OCI-LY3 (cell line): Measurements from ENCODE around the gene CLDND1.
A peak's percentile ranks its signal among the peaks of the same experiment; 100 is the strongest.
"Not testable (repeated sequence)": the region's sequence is repeated elsewhere in the genome, so short reads cannot be mapped to it uniquely, and the experiment has no call there.

ENCODE experiments used
- H2AFZ ChIP-seq: fragments of 200-600, 300-600 bp; shearing (Covaris generic); 2 replicates; pipeline ENCODE4 v1.6.0; 2014; ENCODE audit warnings: antibody characterized with exemption, low read depth, low read length
- H3K27ac ChIP-seq: fragments of 200-600, 300-600 bp; sonication (generic); 2 replicates; pipeline ENCODE4 v1.5.1; 2014; ENCODE audit warnings: mild to moderate bottlenecking, low read length, moderate library complexity, mixed read lengths
- H3K27me3 ChIP-seq: fragments of 200-600, 300-600 bp; sonication (generic); 2 replicates; pipeline ENCODE4 v1.6.1; 2014; ENCODE audit warnings: low read depth, low read length, mixed read lengths
- H3K36me3 ChIP-seq: fragments of 200-600, 300-600 bp; sonication (generic); replicated peaks from 2 replicates; pipeline ENCODE3; 2014; ENCODE audit warnings: low read depth, low read length, mixed read lengths
- H3K4me1 ChIP-seq: fragments of 300-600, 200-600 bp; sonication (generic); 2 replicates; pipeline ENCODE4 v1.6.1; 2014; ENCODE audit warnings: low read length, mixed read lengths
- H3K4me2 ChIP-seq: fragments of 200-600, 300-600 bp; sonication (generic); 2 replicates; pipeline ENCODE4 v1.6.1; 2014; ENCODE audit warnings: low read length, mixed read lengths
- H3K4me3 ChIP-seq: fragments of 300-600, 200-600 bp; sonication (generic); 2 replicates; pipeline ENCODE4 v1.5.1; 2014; ENCODE audit warnings: antibody characterized with exemption, mild to moderate bottlenecking, low read length, moderate library complexity
- H3K79me2 ChIP-seq: fragments of 300-600, 200-600 bp; shearing (Covaris generic); 2 replicates; pipeline ENCODE4 v1.6.1; 2014; ENCODE audit warnings: mild to moderate bottlenecking, low read length, mixed read lengths
- H3K9ac ChIP-seq: fragments of 300-600, 200-600 bp; shearing (Covaris generic); 2 replicates; pipeline ENCODE4 v1.6.0; 2014; ENCODE audit warnings: mild to moderate bottlenecking, low read length, moderate library complexity
- H3K9me3 ChIP-seq: fragments of 200-600, 300-600 bp; shearing (Covaris generic); 2 replicates; pipeline ENCODE4 v1.6.1; 2014; ENCODE audit warnings: low read length, mixed read lengths; ENCODE audit not compliant: insufficient read depth
- H4K20me1 ChIP-seq: fragments of 200-600, 300-600 bp; sonication (generic); 2 replicates; pipeline ENCODE4 v1.6.1; 2016; ENCODE audit warnings: low read length, mixed read lengths; ENCODE audit not compliant: insufficient read depth
- EZH2phosphoT487 ChIP-seq: fragments of 200-600 bp; shearing (Covaris generic); IDR thresholded peaks from 2 replicates; pipeline ENCODE4 v1.6.1; 2018; ENCODE audit warnings: antibody characterized with exemption, mixed run types, low read depth
- TF ChIP-seq, protein P1 (sequence below): fragments of 200-600, 300-600 bp; sonication (generic); IDR thresholded peaks from 2 replicates; pipeline ENCODE4 v1.5.1; 2014; ENCODE audit warnings: antibody characterized with exemption, low read length, low read depth

Gene CLDND1

DNA sequence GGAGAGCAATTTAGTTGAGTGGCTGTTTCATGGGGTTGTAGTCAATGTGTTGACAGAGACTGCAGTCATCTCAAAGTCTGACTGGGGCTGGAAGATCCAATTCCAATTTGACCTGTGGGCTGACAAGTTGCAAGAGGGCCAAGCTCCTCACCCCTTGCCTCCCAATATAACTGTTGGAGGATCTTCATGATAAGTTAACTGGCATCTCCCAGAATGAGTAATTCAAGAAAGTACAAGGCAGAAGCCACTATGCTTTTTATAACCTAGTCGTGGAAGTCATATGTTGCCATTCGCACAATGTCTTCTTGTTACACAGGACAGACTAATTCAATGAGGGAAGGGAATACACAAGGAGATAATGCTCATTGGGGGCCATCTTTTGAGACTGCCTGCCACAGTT lies 38.2 kb upstream of the CLDND1 start:
- Histone ChIP-seq H3K27ac (no peak overlapping the region), H4K20me1 (no peaks in the 10 kb centered on the region), H3K9ac (no peak overlapping the region), H3K4me3 (no peak overlapping the region), H3K36me3 (no peaks in the 10 kb centered on the region), H3K4me1 (peaks cover 47% of the 10 kb centered on the region), H3K79me2 (no peaks in the 10 kb centered on the region), H3K4me2 (no peak overlapping the region), H3K9me3 (no peaks in the 10 kb centered on the region), H3K27me3 (peaks cover 39% of the 10 kb centered on the region), H2AFZ (no peak overlapping the region)
- no peak for TF ChIP-seq EZH2phosphoT487
- TF ChIP-seq, protein P1, sequence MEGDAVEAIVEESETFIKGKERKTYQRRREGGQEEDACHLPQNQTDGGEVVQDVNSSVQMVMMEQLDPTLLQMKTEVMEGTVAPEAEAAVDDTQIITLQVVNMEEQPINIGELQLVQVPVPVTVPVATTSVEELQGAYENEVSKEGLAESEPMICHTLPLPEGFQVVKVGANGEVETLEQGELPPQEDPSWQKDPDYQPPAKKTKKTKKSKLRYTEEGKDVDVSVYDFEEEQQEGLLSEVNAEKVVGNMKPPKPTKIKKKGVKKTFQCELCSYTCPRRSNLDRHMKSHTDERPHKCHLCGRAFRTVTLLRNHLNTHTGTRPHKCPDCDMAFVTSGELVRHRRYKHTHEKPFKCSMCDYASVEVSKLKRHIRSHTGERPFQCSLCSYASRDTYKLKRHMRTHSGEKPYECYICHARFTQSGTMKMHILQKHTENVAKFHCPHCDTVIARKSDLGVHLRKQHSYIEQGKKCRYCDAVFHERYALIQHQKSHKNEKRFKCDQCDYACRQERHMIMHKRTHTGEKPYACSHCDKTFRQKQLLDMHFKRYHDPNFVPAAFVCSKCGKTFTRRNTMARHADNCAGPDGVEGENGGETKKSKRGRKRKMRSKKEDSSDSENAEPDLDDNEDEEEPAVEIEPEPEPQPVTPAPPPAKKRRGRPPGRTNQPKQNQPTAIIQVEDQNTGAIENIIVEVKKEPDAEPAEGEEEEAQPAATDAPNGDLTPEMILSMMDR = no peak

DNA sequence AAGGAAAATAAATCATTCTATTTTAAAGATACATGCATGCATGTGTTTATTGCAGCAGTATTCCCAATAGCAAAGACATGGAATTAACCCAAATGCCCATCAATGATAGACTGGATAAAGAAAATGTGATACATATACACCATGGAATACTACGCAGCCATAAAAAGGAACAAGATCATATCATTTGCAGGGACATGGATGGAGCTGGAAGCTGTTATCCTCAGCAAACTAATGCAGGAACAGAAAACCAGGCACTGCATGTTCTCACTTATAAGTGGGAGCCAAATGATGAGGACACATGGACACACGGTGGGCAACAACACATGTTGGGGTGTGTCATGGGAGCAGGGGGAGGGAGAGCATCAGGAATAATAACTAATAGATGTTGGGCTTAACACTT lies 37.1 kb upstream of the CLDND1 start:
- H4K20me1 ChIP-seq, H3K27ac ChIP-seq, H3K4me2 ChIP-seq, H3K9ac ChIP-seq, H3K4me3 ChIP-seq, H3K9me3 ChIP-seq, H3K36me3 ChIP-seq, H3K79me2 ChIP-seq, H2AFZ ChIP-seq: not testable (repeated sequence)
- peaks cover 43% of the 10 kb centered on the region for H3K4me1 ChIP-seq
- H3K27me3 ChIP-seq = peaks cover 42% of the 10 kb centered on the region

DNA sequence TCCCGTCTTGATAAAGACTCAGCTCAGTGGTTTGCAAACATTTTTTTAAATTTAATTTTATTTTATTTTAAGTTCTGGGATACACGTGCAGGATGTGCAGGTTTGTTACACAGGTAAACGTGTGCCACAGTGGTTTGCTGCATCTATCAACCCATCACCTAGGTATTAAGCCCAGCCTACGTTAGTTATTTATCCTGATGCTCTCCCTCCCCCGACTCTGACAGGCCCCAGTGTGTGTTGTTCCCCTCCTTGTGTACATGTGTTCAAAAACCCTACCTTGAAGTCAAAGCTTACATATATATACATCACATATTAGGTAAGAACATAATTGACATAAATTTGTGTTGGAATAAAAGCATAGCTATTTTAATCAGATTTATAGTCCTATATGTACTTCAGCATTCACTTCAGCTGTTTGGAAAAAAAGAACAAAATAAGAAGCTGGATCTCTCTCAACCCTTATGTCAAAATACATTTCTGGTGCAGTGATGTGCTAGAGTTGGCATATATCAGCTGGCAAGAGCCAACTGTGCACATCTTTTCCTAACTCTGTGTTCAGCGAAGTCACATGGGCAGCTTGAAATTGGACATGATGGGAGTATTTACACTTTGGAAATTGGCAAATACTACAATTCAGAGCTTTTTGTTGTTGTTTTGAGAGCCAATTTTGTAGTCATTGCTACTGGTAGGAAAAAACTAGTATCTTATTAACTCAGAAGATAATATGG lies 35.6 kb upstream of the CLDND1 start:
- no peak overlapping the region for H3K27ac ChIP-seq
- no peaks in the 10 kb centered on the region for H3K36me3 ChIP-seq
- H3K27me3 ChIP-seq = peaks cover 55% of the 10 kb centered on the region
- H3K9ac ChIP-seq = no peak overlapping the region
- no peak overlapping the region for H2AFZ ChIP-seq
- no peaks in the 10 kb centered on the region for H3K79me2 ChIP-seq
- no peaks in the 10 kb centered on the region for H4K20me1 ChIP-seq
- no peaks in the 10 kb centered on the region for H3K9me3 ChIP-seq
- H3K4me3 ChIP-seq = no peak overlapping the region
- H3K4me2 ChIP-seq = no peak overlapping the region
- peaks cover 28% of the 10 kb centered on the region for H3K4me1 ChIP-seq
- TF ChIP-seq, protein P1 = no peak
- no peak for TF ChIP-seq EZH2phosphoT487

DNA sequence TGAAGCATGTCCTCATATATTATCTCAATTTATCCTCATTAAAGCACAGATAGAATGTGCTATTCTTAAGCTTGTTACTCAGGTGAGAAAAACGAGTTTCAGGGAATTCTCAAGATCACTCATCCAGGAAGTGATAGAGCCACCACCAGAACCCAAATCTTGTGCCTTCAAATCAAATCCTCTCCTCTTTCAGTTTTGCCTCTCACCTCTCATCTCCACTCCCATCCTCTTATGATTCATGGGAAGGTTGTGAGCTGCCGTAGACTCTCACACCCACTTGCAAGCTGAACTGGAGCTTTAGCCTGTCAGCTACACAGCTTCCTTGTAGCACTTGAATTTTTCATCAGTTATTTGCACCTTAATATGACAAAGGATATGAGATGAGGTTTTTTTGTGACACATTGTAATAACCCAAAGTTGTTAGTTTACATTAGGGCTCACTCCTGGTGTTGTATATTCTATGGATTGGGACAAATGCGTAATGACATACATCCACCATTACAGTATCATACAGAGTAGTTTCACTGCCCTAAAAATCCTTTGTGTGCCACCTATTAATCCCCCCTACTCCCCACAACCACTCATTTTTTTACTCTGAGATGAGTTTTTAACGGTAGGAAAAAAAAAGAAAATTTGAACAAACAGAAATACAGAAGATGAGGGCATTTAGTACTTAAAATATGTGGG lies 34.8 kb upstream of the CLDND1 start:
- Histone ChIP-seq H3K27me3 (peaks cover 60% of the 10 kb centered on the region), H3K9ac (no peak overlapping the region), H4K20me1 (no peaks in the 10 kb centered on the region), H3K9me3 (no peaks in the 10 kb centered on the region), H3K4me1 (peaks cover 27% of the 10 kb centered on the region), H3K27ac (no peak overlapping the region), H2AFZ (no peak overlapping the region), H3K4me2 (peak overlapping the region; percentile 81), H3K4me3 (0 out of 2 replicates have a peak overlapping the region, but pooled peaks have one; percentile 5), H3K79me2 (no peaks in the 10 kb centered on the region), H3K36me3 (no peaks in the 10 kb centered on the region)
- TF ChIP-seq EZH2phosphoT487 = no peak
- TF ChIP-seq, protein P1 = no peak
